ENCODE measurements around the gene PDZD11.

GRCh38 chrX:70255452-70255851, 34.3 kb downstream of the PDZD11 start:
- no peak for TF ChIP-seq EP300 (conservative IDR thresholded peaks at IDR 0.05; ENCODE audit: poor library complexity, severe bottlenecking)
- TF ChIP-seq RAD21 (conservative IDR thresholded peaks at IDR 0.05), result no peak
- no peak for TF ChIP-seq EZH2 (IDR thresholded peaks at IDR 0.05; ENCODE audit: borderline replicate concordance, insufficient read depth, low read length, poor library complexity, severe bottlenecking)
